CD14-positive monocyte (primary cell): ENCODE results near the gene FAM53B. TPM values are rescaled to one million over a fixed set of nuclear protein-coding genes. Genes with fewer than 3 reads are reported as not detected.
A peak's percentile ranks its signal among the peaks of the same experiment; 100 is the strongest.

Experiments used
- DNase-seq, 3 donors: peaks; one replicate each; pipeline ENCODE4 v3.0.0-alpha.2; 2011 to 2022
- H2AFZ ChIP-seq: 2 replicates; pipeline ENCODE4 v1.6.0; 2012; ENCODE audit warnings: mild to moderate bottlenecking, low read depth, low read length, inconsistent platforms; ENCODE audit not compliant: insufficient read depth, poor library complexity, severe bottlenecking
- H3K27ac ChIP-seq, 2 donors: 1 replicate in 1 of 2; 2 replicates in 1 of 2; pipeline ENCODE4 v1.5.1; 2012 to 2013; ENCODE audit warnings: low read length in 2 of 2, control low read depth in 1 of 2, inconsistent platforms in 1 of 2, low read depth in 1 of 2, mild to moderate bottlenecking in 1 of 2
- H3K27me3 ChIP-seq, 2 donors: one replicate each; pipeline versions ENCODE4 v1.6.0 to v1.6.1; 2011 to 2013; ENCODE audit warnings: low read length in 2 of 2; ENCODE audit not compliant: control insufficient read depth in 2 of 2, insufficient read depth in 2 of 2
- H3K36me3 ChIP-seq, 2 donors: replicated peaks in 1 of 2; 1 replicate in 1 of 2; 2 replicates in 1 of 2; pipeline versions ENCODE4 v1.5.1 to v1.6.1; 2012 to 2013; ENCODE audit warnings: low read length in 2 of 2, control low read depth in 1 of 2, inconsistent platforms in 1 of 2, mild to moderate bottlenecking in 1 of 2; ENCODE audit not compliant: insufficient read depth in 2 of 2, control insufficient read depth in 1 of 2
- H3K4me1 ChIP-seq, 2 donors: 1 replicate in 1 of 2; 2 replicates in 1 of 2; pipeline versions ENCODE4 v1.5.1 to v1.6.1; 2012 to 2013; ENCODE audit warnings: low read length in 2 of 2, control low read depth in 1 of 2, inconsistent platforms in 1 of 2, mild to moderate bottlenecking in 1 of 2, moderate library complexity in 1 of 2; ENCODE audit not compliant: insufficient read depth in 2 of 2, control insufficient read depth in 1 of 2
- H3K4me2 ChIP-seq: replicated peaks from 2 replicates; pipeline ENCODE3; 2012; ENCODE audit warnings: low read length, moderate library complexity, mild to moderate bottlenecking; ENCODE audit not compliant: poor library complexity, severe bottlenecking; ENCODE audit errors: extremely low read depth
- H3K4me3 ChIP-seq, 3 experiments: fragments of 200-600 bp in 1 of 3; sonication (generic) in 1 of 3; replicated peaks in 1 of 3; 1 replicate in 2 of 3; 2 replicates in 1 of 3; pipeline ENCODE4 v1.5.1; 2011 to 2013; ENCODE audit warnings: low read length in 3 of 3, mild to moderate bottlenecking in 3 of 3, control low read depth in 2 of 3, low read depth in 2 of 3, inconsistent platforms in 1 of 3, moderate library complexity in 1 of 3
- H3K79me2 ChIP-seq: 2 replicates; pipeline ENCODE4 v1.6.0; 2012; ENCODE audit warnings: mild to moderate bottlenecking, control low read depth, inconsistent platforms, low read length, moderate library complexity; ENCODE audit not compliant: insufficient read depth
- H3K9ac ChIP-seq: 2 replicates; pipeline ENCODE4 v1.6.0; 2017; ENCODE audit warnings: low read length, mild to moderate bottlenecking; ENCODE audit not compliant: insufficient read depth, poor library complexity, severe bottlenecking
- H3K9me3 ChIP-seq, 2 donors: replicated peaks in 1 of 2; 1 replicate in 1 of 2; 2 replicates in 1 of 2; pipeline versions ENCODE4 v1.5.1 to v1.6.1; 2012 to 2013; ENCODE audit warnings: low read length in 2 of 2, control low read depth in 1 of 2; ENCODE audit not compliant: control insufficient read depth in 1 of 2, insufficient read depth in 1 of 2
- H4K20me1 ChIP-seq: 2 replicates; pipeline ENCODE4 v1.6.0; 2012; ENCODE audit warnings: mild to moderate bottlenecking, low read length, control low read depth, moderate library complexity; ENCODE audit not compliant: insufficient read depth
- H3K27ac Mint-ChIP-seq, 7 donors: one replicate each; pipeline ENCODE4 v1.8.0; 2020; ENCODE audit warnings: mild to moderate bottlenecking in 7 of 7, mixed read lengths in 7 of 7, moderate library complexity in 6 of 7, inconsistent platforms in 2 of 7
- H3K27me3 Mint-ChIP-seq, 3 donors: one replicate each; pipeline ENCODE4 v1.8.0; 2021 to 2022; ENCODE audit warnings: low read depth in 3 of 3, mild to moderate bottlenecking in 3 of 3, mixed read lengths in 3 of 3, moderate library complexity in 3 of 3, inconsistent platforms in 1 of 3
- H3K36me3 Mint-ChIP-seq, 2 donors: one replicate each; pipeline ENCODE4 v1.8.0; 2020; ENCODE audit warnings: mixed read lengths in 2 of 2, inconsistent platforms in 1 of 2, mild to moderate bottlenecking in 1 of 2
- H3K4me1 Mint-ChIP-seq: one replicate; pipeline ENCODE4 v1.8.0; 2020; ENCODE audit warnings: mild to moderate bottlenecking, mixed read lengths
- H3K4me3 Mint-ChIP-seq, 2 donors: one replicate each; pipeline ENCODE4 v1.8.0; 2020; ENCODE audit warnings: mild to moderate bottlenecking in 2 of 2, mixed read lengths in 2 of 2, moderate library complexity in 1 of 2
- H3K9me3 Mint-ChIP-seq, 7 donors: one replicate each; pipeline ENCODE4 v1.8.0; 2020 to 2022; ENCODE audit warnings: mixed read lengths in 7 of 7, mild to moderate bottlenecking in 6 of 7, moderate library complexity in 6 of 7, inconsistent platforms in 2 of 7
- CTCF ChIP-seq: fragments of 200-600 bp; IDR thresholded peaks from one replicate; pipeline ENCODE4 v1.8.0; 2022; ENCODE audit warnings: antibody characterized with exemption, mild to moderate bottlenecking
- WGBS: methylation state at CpG from one replicate; pipeline ENCODE4 v1.1.5; 2013; ENCODE audit warnings: missing lambda C conversion rate; ENCODE audit not compliant: insufficient coverage; 5-methylcytosine and 5-hydroxymethylcytosine counted together
- intact Hi-C, 2 donors: fragments of 100-400 bp; cut with micrococcal nuclease; formaldehyde crosslinking; loops; one replicate each; pipeline versions ENCODE4 v1.15.0 to v1.15.1; 2023
- polyA plus RNA-seq, 3 donors: library from polyadenylated mRNA; depleted of rRNA in 1 of 3; unstranded in 2 of 3; stranded (reverse) in 1 of 3; fragments of 300-500 nt in 2 of 3; fragments of >200 nt in 1 of 3; fragmentation: Illumina TruSeq in 2 of 3; gene quantifications; 1 replicate in 2 of 3; 2 replicates in 1 of 3; pipeline ENCODE4 v1.2.3, GENCODE V29; 2012 to 2021

The FAM53B gene
- polyA plus RNA-seq, 3 donors = 5.8 to 23.3 (median 12.6) TPM

- Histone ChIP-seq H3K36me3 (peaks cover 0 to 32% of the 10 kb centered on the region in 2 donors), H3K4me3 (no peak overlapping the region), H3K79me2 (peaks cover 89% of the 10 kb centered on the region), H3K27ac (peak overlapping the region in 1 of 2 donors; percentile 10), H3K9me3 (no peaks in the 10 kb centered on the region), H3K27me3 (no peaks in the 10 kb centered on the region), H3K4me1 (peaks cover 74 to 78% of the 10 kb centered on the region in 2 donors), H3K9ac (no peak overlapping the region), H4K20me1 (peaks cover 89% of the 10 kb centered on the region), H3K4me2 (no peak overlapping the region), H2AFZ (no peak overlapping the region)
- H3K27me3 Mint-ChIP-seq = no peaks in the 10 kb centered on the region
- H3K4me1 Mint-ChIP-seq = peaks cover 75% of the 10 kb centered on the region
- H3K27ac Mint-ChIP-seq = peak overlapping the region in 2 of 7 donors; percentile 50 to 64
- H3K36me3 Mint-ChIP-seq = peaks cover 39 to 45% of the 10 kb centered on the region in 2 donors
- intact Hi-C loops = no loop called here
- TF ChIP-seq CTCF = no peak
- no peak for DNase-seq
- WGBS = 95% methylated on average over 4 of the region's 7 CpGs
- no peaks in the 10 kb centered on the region for H3K9me3 Mint-ChIP-seq
- no peak overlapping the region for H3K4me3 Mint-ChIP-seq
Observed at GRCh38 chr10:124725791-124726190, 18.4 kb downstream of the FAM53B start.

GRCh38 chr10:124725171-124725631 is 19.0 kb downstream of the FAM53B start:
- Histone ChIP-seq H3K27me3 (no peaks in the 10 kb centered on the region), H3K79me2 (peaks cover 89% of the 10 kb centered on the region), H3K27ac (peak overlapping the region in 1 of 2 donors; percentile 97), H3K4me1 (peaks cover 76 to 80% of the 10 kb centered on the region in 2 donors), H3K9me3 (no peaks in the 10 kb centered on the region), H4K20me1 (peaks cover 89% of the 10 kb centered on the region), H2AFZ (no peak overlapping the region), H3K36me3 (peaks cover 0 to 26% of the 10 kb centered on the region in 2 donors), H3K4me3 (no peak overlapping the region), H3K4me2 (no peak overlapping the region), H3K9ac (no peak overlapping the region)
- peak overlapping the region in 6 of 7 donors; percentile 59 to 98 (median 72) for H3K27ac Mint-ChIP-seq
- intact Hi-C loops = no loop called here
- 96% methylated on average over 7 of the region's 9 CpGs for WGBS
- H3K4me3 Mint-ChIP-seq = no peak overlapping the region
- no peaks in the 10 kb centered on the region for H3K9me3 Mint-ChIP-seq
- no peaks in the 10 kb centered on the region for H3K27me3 Mint-ChIP-seq
- H3K36me3 Mint-ChIP-seq = peaks cover 41 to 43% of the 10 kb centered on the region in 2 donors
- DNase-seq = no peak
- peaks cover 77% of the 10 kb centered on the region for H3K4me1 Mint-ChIP-seq
- TF ChIP-seq CTCF = no peak
